HG02642 (cell line): Measurements from ENCODE around the gene TTYH3.
"Not testable (repeated sequence)": the region's sequence is repeated elsewhere in the genome, so short reads cannot be mapped to it uniquely, and the experiment has no call there.

Experiments
- ATAC-seq: cut with Tn5 transposase; IDR thresholded peaks from one replicate; pipeline ENCODE4 v1.9.1; 2021; ENCODE audit warnings: mild to moderate bottlenecking; ENCODE audit not compliant: unreplicated experiment, poor library complexity

The TTYH3 gene

GRCh38 chr7:2660359-2661095 is 28.7 kb downstream of the TTYH3 start:
- no peak for ATAC-seq

GRCh38 chr7:2661096-2661449 is 29.3 kb downstream of the TTYH3 start:
- no peak for ATAC-seq

- no peak for ATAC-seq
Observed at GRCh38 chr7:2661602-2662272, 30.0 kb downstream of the TTYH3 start.

- no peak for ATAC-seq
Observed at GRCh38 chr7:2662273-2663120, 30.7 kb downstream of the TTYH3 start.

GRCh38 chr7:2663121-2663886 is 31.5 kb downstream of the TTYH3 start:
- no peak for ATAC-seq

- no peak for ATAC-seq
Observed at GRCh38 chr7:2663960-2664359, 32.2 kb downstream of the TTYH3 start.

- ATAC-seq = no peak
Observed at GRCh38 chr7:2665359-2665791, 33.6 kb downstream of the TTYH3 start.

- no peak for ATAC-seq
Observed at GRCh38 chr7:2666155-2666554, 34.4 kb downstream of the TTYH3 start.

GRCh38 chr7:2666588-2667250 is 34.9 kb downstream of the TTYH3 start:
- ATAC-seq = no peak

- no peak for ATAC-seq
Observed at GRCh38 chr7:2667843-2668242, 36.1 kb downstream of the TTYH3 start.

GRCh38 chr7:2668401-2668800 is 36.6 kb downstream of the TTYH3 start:
- no peak for ATAC-seq

GRCh38 chr7:2670171-2670570 is 38.4 kb downstream of the TTYH3 start:
- ATAC-seq = no peak

- ATAC-seq = peak; percentile 66
Observed at GRCh38 chr7:2670720-2671391, 39.1 kb downstream of the TTYH3 start.

- not testable (repeated sequence) for ATAC-seq
Observed at GRCh38 chr7:2673214-2673613, 41.4 kb downstream of the TTYH3 start.

GRCh38 chr7:2673934-2674333 is 42.1 kb downstream of the TTYH3 start:
- ATAC-seq = no peak

GRCh38 chr7:2675256-2675764 is 43.5 kb downstream of the TTYH3 start:
- ATAC-seq = no peak

- ATAC-seq = not testable (repeated sequence)
Observed at GRCh38 chr7:2676576-2676975, 44.8 kb downstream of the TTYH3 start.

GRCh38 chr7:2678454-2678853 is 46.7 kb downstream of the TTYH3 start:
- not testable (repeated sequence) for ATAC-seq
